HG03025 (cell line): Measurements from ENCODE around the gene PPP2R2C.

Source experiments
- ATAC-seq: cut with Tn5 transposase; IDR thresholded peaks from one replicate; pipeline ENCODE4 v1.9.1; 2021; ENCODE audit warnings: mild to moderate bottlenecking, moderate library complexity; ENCODE audit not compliant: unreplicated experiment, low FRiP score

The PPP2R2C gene

GRCh38 chr4:6404611-6405396 is 67.6 kb downstream of the PPP2R2C start:
- ATAC-seq, result no peak

GRCh38 chr4:6403400-6403685 is 69.1 kb downstream of the PPP2R2C start:
- no peak for ATAC-seq

GRCh38 chr4:6402566-6403399 is 69.6 kb downstream of the PPP2R2C start:
- no peak for ATAC-seq

- ATAC-seq, result no peak
Measured at GRCh38 chr4:6401797-6402196, 70.6 kb downstream of the PPP2R2C start.

GRCh38 chr4:6396696-6397236 is 75.6 kb downstream of the PPP2R2C start:
- ATAC-seq, result no peak

GRCh38 chr4:6395466-6396228 is 76.8 kb downstream of the PPP2R2C start:
- ATAC-seq, result no peak

- ATAC-seq, result no peak
Measured at GRCh38 chr4:6394671-6395081, 77.7 kb downstream of the PPP2R2C start.

GRCh38 chr4:6393544-6394475 is 78.6 kb downstream of the PPP2R2C start:
- no peak for ATAC-seq

GRCh38 chr4:6393066-6393465 is 79.3 kb downstream of the PPP2R2C start:
- no peak for ATAC-seq

- ATAC-seq, result no peak
Measured at GRCh38 chr4:6392407-6392806, 80.0 kb downstream of the PPP2R2C start.

GRCh38 chr4:6391852-6392188 is 80.6 kb downstream of the PPP2R2C start:
- ATAC-seq, result no peak

- ATAC-seq, result no peak
Measured at GRCh38 chr4:6391186-6391851, 81.1 kb downstream of the PPP2R2C start.

- ATAC-seq, result no peak
Measured at GRCh38 chr4:6390356-6390755, 82.1 kb downstream of the PPP2R2C start.

- ATAC-seq, result no peak
Measured at GRCh38 chr4:6389142-6389825, 83.1 kb downstream of the PPP2R2C start.

GRCh38 chr4:6388713-6389112 is 83.7 kb downstream of the PPP2R2C start:
- ATAC-seq, result no peak

GRCh38 chr4:6387946-6388345 is 84.5 kb downstream of the PPP2R2C start:
- ATAC-seq, result no peak

GRCh38 chr4:6386091-6386490 is 86.3 kb downstream of the PPP2R2C start:
- ATAC-seq, result no peak

- no peak for ATAC-seq
Measured at GRCh38 chr4:6385288-6385687, 87.1 kb downstream of the PPP2R2C start.

GRCh38 chr4:6384541-6384940 is 87.9 kb downstream of the PPP2R2C start:
- no peak for ATAC-seq
